Panc1 (cell line): ENCODE results near the gene ACIN1. TPM values are rescaled to one million over a fixed set of nuclear protein-coding genes. Genes with fewer than 3 reads are reported as not detected.

Experiments used
- ATAC-seq: fragments of 200-7000 bp; cut with Tn5 transposase; 2 replicates; pipeline ENCODE4 v1.9.1; 2020; ENCODE audit warnings: mild to moderate bottlenecking, moderate library complexity
- BruUV-seq: library from RNA; stranded (reverse); fragments of 400-500 nt; replicated peaks from 2 replicates; lab custom pipeline; 2021; lab: Mats Ljungman, UMichigan
- CTCF ChIA-PET: fragments of 300-600 bp; sonication (Branson Sonifier 250); formaldehyde crosslinking; loops from one replicate; lab custom pipeline; 2022; ENCODE audit warnings: antibody characterized with exemption; lab: Charles Lee
- POLR2A ChIA-PET: fragments of 300-600 bp; sonication (Branson Sonifier 250); formaldehyde crosslinking; loops from one replicate; lab custom pipeline; 2022; ENCODE audit warnings: antibody characterized with exemption; lab: Charles Lee
- DNase-seq: peaks from one replicate; pipeline ENCODE4 v3.0.0-alpha.2; 2010; ENCODE audit warnings: low read depth, low spot score
- H3K27ac ChIP-seq: 2 replicates; pipeline ENCODE4 v1.5.1; 2011; ENCODE audit warnings: mild to moderate bottlenecking, low read length, inconsistent platforms
- H3K27me3 ChIP-seq: fragments of 200-500 bp; sonication (Bioruptor generic); 2 replicates; pipeline ENCODE4 v1.6.0; 2014; ENCODE audit warnings: low read length, inconsistent platforms; ENCODE audit not compliant: control insufficient read depth, insufficient read depth
- H3K36me3 ChIP-seq: fragments of 200-500 bp; sonication (Bioruptor generic); 2 replicates; pipeline ENCODE4 v1.5.1; 2014; ENCODE audit warnings: inconsistent platforms, mild to moderate bottlenecking, low read length, moderate library complexity; ENCODE audit not compliant: control insufficient read depth, insufficient read depth
- H3K4me1 ChIP-seq: 2 replicates; pipeline ENCODE4 v1.5.1; 2011; ENCODE audit warnings: inconsistent platforms, mild to moderate bottlenecking, low read length, moderate library complexity; ENCODE audit not compliant: control insufficient read depth, insufficient read depth
- H3K4me3 ChIP-seq, 2 experiments: 2 replicates each; pipeline ENCODE4 v1.5.1; 2011 to 2012; ENCODE audit warnings: low read depth in 2 of 2, low read length in 2 of 2, mild to moderate bottlenecking in 2 of 2, inconsistent platforms in 1 of 2, moderate library complexity in 1 of 2
- H3K9me3 ChIP-seq: fragments of 200-500 bp; sonication (Bioruptor generic); 2 replicates; pipeline ENCODE4 v1.5.1; 2014; ENCODE audit warnings: low read depth, mild to moderate bottlenecking, inconsistent platforms, low read length, moderate library complexity; ENCODE audit not compliant: control insufficient read depth, insufficient read depth
- CTCF ChIP-seq: fragments of 450-650 bp; IDR thresholded peaks from 2 replicates; pipeline ENCODE4 v1.5.1; 2017; ENCODE audit warnings: mild to moderate bottlenecking
- POLR2AphosphoS5 ChIP-seq: IDR thresholded peaks from 2 replicates; pipeline ENCODE4 v1.6.1; 2012; ENCODE audit warnings: mild to moderate bottlenecking, low read depth, low read length, moderate library complexity
- SIN3A ChIP-seq: IDR thresholded peaks from 2 replicates; pipeline ENCODE4 v1.6.1; 2012; ENCODE audit warnings: low read depth, mild to moderate bottlenecking, low read length, moderate library complexity, borderline replicate concordance; ENCODE audit not compliant: insufficient read depth
- in situ Hi-C: cut with HindIII; loops from 2 replicates; pipeline ENCODE4 v1.10.0; 2016; ENCODE audit warnings: low sequenced_read_pairs, low pct_unique_long_range_greater_than_20kb
- intact Hi-C: fragments of 100-400 bp; cut with micrococcal nuclease; formaldehyde crosslinking; loops from one replicate; pipeline ENCODE4 v1.10.0; 2022; ENCODE audit not compliant: unreplicated experiment
- total RNA-seq: library from RNA; stranded (reverse); gene quantifications from one replicate; pipeline ENCODE4 v1.2.1, GENCODE V29; 2021; ENCODE audit not compliant: unreplicated experiment
- TF ChIP-seq, protein P1 (sequence below), 2 experiments: IDR thresholded peaks; 2 replicates each; pipeline ENCODE4 v1.6.1; 2011 to 2012; ENCODE audit warnings: low read depth in 2 of 2, control low read depth in 1 of 2, low read length in 1 of 2, mild to moderate bottlenecking in 1 of 2, moderate library complexity in 1 of 2; ENCODE audit not compliant: insufficient read depth in 1 of 2

ACIN1 gene
- total RNA-seq, 1 experiment from 2014 or later: 162 TPM

GRCh38 chr14:23057757-23058653, 36.9 kb downstream of the ACIN1 start:
- intact Hi-C loops: loop anchor here (1.0 to 5.0 kb wide), 2 partner anchors 72 to 126 kb away; no protein-coding TSS in a partner anchor
- BruUV-seq: no TSS peak

More at GRCh38 chr14:23057757-23058653, 36.9 kb downstream of the ACIN1 start:
- CTCF ChIA-PET: interaction anchor here (1.4 to 2.1 kb wide), 3 partner anchors 11 to 72 kb away, joined by 4 to 16 read pairs (median 8); no protein-coding TSS in a partner anchor
- Histone ChIP-seq H3K27ac (peak overlapping the region; percentile 59; the same call in 1 of the 2 replicates), H3K4me1 (peaks cover 15% of the 10 kb centered on the region), H3K27me3 (no peaks in the 10 kb centered on the region), H3K36me3 (peaks cover 13% of the 10 kb centered on the region), H3K4me3 (peak overlapping the region; percentile 51 to 55), H3K9me3 (no peaks in the 10 kb centered on the region)
- ATAC-seq: peak; percentile 83
- TF ChIP-seq, protein P1, sequence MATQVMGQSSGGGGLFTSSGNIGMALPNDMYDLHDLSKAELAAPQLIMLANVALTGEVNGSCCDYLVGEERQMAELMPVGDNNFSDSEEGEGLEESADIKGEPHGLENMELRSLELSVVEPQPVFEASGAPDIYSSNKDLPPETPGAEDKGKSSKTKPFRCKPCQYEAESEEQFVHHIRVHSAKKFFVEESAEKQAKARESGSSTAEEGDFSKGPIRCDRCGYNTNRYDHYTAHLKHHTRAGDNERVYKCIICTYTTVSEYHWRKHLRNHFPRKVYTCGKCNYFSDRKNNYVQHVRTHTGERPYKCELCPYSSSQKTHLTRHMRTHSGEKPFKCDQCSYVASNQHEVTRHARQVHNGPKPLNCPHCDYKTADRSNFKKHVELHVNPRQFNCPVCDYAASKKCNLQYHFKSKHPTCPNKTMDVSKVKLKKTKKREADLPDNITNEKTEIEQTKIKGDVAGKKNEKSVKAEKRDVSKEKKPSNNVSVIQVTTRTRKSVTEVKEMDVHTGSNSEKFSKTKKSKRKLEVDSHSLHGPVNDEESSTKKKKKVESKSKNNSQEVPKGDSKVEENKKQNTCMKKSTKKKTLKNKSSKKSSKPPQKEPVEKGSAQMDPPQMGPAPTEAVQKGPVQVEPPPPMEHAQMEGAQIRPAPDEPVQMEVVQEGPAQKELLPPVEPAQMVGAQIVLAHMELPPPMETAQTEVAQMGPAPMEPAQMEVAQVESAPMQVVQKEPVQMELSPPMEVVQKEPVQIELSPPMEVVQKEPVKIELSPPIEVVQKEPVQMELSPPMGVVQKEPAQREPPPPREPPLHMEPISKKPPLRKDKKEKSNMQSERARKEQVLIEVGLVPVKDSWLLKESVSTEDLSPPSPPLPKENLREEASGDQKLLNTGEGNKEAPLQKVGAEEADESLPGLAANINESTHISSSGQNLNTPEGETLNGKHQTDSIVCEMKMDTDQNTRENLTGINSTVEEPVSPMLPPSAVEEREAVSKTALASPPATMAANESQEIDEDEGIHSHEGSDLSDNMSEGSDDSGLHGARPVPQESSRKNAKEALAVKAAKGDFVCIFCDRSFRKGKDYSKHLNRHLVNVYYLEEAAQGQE (IDR thresholded peaks at IDR 0.05; ENCODE audit: insufficient read depth in 1 of 2, low read depth in 2 of 2, low read length in 1 of 2): no peak
- TF ChIP-seq SIN3A: 0 out of 2 replicates have a peak, but pooled peaks have one; percentile 40
- peak; percentile 93 for TF ChIP-seq CTCF
- peak; percentile 46; the same call in 1 of the 2 replicates for TF ChIP-seq POLR2AphosphoS5
- POLR2A ChIA-PET: no interaction called here
- in situ Hi-C loops: no loop called here
- peak; percentile 70 for DNase-seq
